Measurements from ENCODE around the gene PCIF1. TPM values are rescaled to one million over a fixed set of nuclear protein-coding genes. Genes with fewer than 3 reads are reported as not detected.

Gene PCIF1
- total and polyA plus RNA-seq, 9 of the 15 experiments (the other 6 are each of a cell fraction or from before 2014, with no cell fraction given): 5.8 to 29.4 (median 11.3) TPM

GRCh38 chr20:45909817-45910669 lies 24.4 kb upstream of the PCIF1 start:
- H3K36me3 ChIP-seq (ENCODE audit: control insufficient read depth, insufficient read depth, low read length): peaks cover 19% of the 10 kb centered on the region; the same call in 2 of the 3 replicates
- H3K9ac ChIP-seq (ENCODE audit: insufficient read depth in 1 of 2, low read depth in 2 of 2, low read length in 2 of 2): peak overlapping the region; percentile 63 to 64
- ATAC-seq (peak; percentile 8), DNase-seq (ENCODE audit: extremely low read depth in 1 of 4, low spot score in 3 of 4) (peak in 3 of 4 experiments; percentile 14 to 71 (median 27)), FAIRE-seq (peak; percentile 83)
- H3K4me1 ChIP-seq (replicated peaks in 1 of 2; ENCODE audit: control insufficient read depth in 2 of 2, insufficient read depth in 2 of 2, low read length in 2 of 2): peaks cover 24 to 45% of the 10 kb centered on the region in 2 experiments
- H3K79me2 ChIP-seq (ENCODE audit: control insufficient read depth, insufficient read depth, low read length): peaks cover 15% of the 10 kb centered on the region
- peak overlapping the region; percentile 17 for H3K4me3 ChIP-seq
- POLR2A ChIA-PET: interaction anchor here (0.6 to 2.6 kb wide), 12 partner anchors 10 to 42 kb away, joined by 3 to 13 read pairs (median 6); partner anchors contain the start of genes CTSA, PCIF1 and ZSWIM1
- no peaks in the 10 kb centered on the region for H3K9me1 ChIP-seq (ENCODE audit: control insufficient read depth, insufficient read depth, low read length)
- BruUV-seq (replicated peaks): TSS peak; percentile 57
- H2AFZ ChIP-seq (ENCODE audit: low read depth, low read length): peak overlapping the region; percentile 87
- H3K9me3 ChIP-seq (replicated peaks; ENCODE audit: control insufficient read depth, insufficient read depth, low read depth, low read length): no peaks in the 10 kb centered on the region
- CTCF ChIA-PET (ENCODE audit: low intra/inter-chr PET ratio): no interaction called here
- in situ Hi-C loops (cut with MboI) (no loop called here), intact Hi-C loops (cut with micrococcal nuclease) (loop anchor here (1.0 kb wide), 1 partner anchor 23 kb away; no protein-coding TSS in a partner anchor)
- H3K4me2 ChIP-seq (ENCODE audit: insufficient read depth, low read length): peak overlapping the region; percentile 83
- H3K27ac ChIP-seq (ENCODE audit: extremely low read depth, low read depth, low read length): peak overlapping the region; percentile 85
- no peaks in the 10 kb centered on the region for H3K27me3 ChIP-seq (ENCODE audit: control insufficient read depth in 2 of 2, insufficient read depth in 2 of 2, low read length in 2 of 2)
- no peaks in the 10 kb centered on the region for H4K20me1 ChIP-seq (replicated peaks; ENCODE audit: control insufficient read depth, insufficient read depth, low read length)
- 16% methylated on average over 22 of the region's 22 CpGs for WGBS (ENCODE audit: insufficient coverage, low coverage, missing lambda C conversion rate)
- TF ChIP-seq ZNF778 (CRISPR knock-in tag; IDR thresholded peaks at IDR 0.05) (no peak), ZNF507 (tag; conservative IDR thresholded peaks at IDR 0.05) (no peak), ZSCAN29 (IDR thresholded peaks at IDR 0.05) (no peak), ETV6 (IDR thresholded peaks at IDR 0.05; ENCODE audit: borderline replicate concordance in 1 of 2, low read depth in 2 of 2, low read length in 1 of 2) (no peak), ETV6 (CRISPR knock-in tag; IDR thresholded peaks at IDR 0.05; ENCODE audit: borderline replicate concordance) (no peak), KDM1A (IDR thresholded peaks at IDR 0.05) (no peak), RBFOX2 (IDR thresholded peaks at IDR 0.05; ENCODE audit: low read depth, low read length) (0 out of 2 replicates have a peak, but pooled peaks have one; percentile 10), ARHGAP35 (IDR thresholded peaks at IDR 0.05; ENCODE audit: partially characterized antibody) (no peak), SNIP1 (IDR thresholded peaks at IDR 0.05; ENCODE audit: low read depth) (no peak), HMG20A (CRISPR knock-in tag; conservative IDR thresholded peaks at IDR 0.05) (no peak), ZBTB9 (CRISPR knock-in tag; IDR thresholded peaks at IDR 0.05) (no peak), ZNF3 (CRISPR knock-in tag; IDR thresholded peaks at IDR 0.05) (no peak), RBM14 (IDR thresholded peaks at IDR 0.05; ENCODE audit: borderline replicate concordance, insufficient read depth, low read depth, low read length) (no peak), SNRNP70 (optimal IDR thresholded peaks at IDR 0.05; ENCODE audit: low read depth, low read length) (no peak), MLLT1 (IDR thresholded peaks at IDR 0.05) (peak in 1 of 2 experiments; percentile 83; a peak in 2 of 4 replicates), NKRF (IDR thresholded peaks at IDR 0.05; ENCODE audit: borderline replicate concordance) (no peak), RBM25 (IDR thresholded peaks at IDR 0.05; ENCODE audit: low read depth, low read length, severe bottlenecking) (no peak), FOXA1 (IDR thresholded peaks at IDR 0.05; ENCODE audit: borderline replicate concordance) (no peak)

Data from K562 (cell line).